ENCODE results near the gene CCDC92. TPM values are rescaled to one million over a fixed set of nuclear protein-coding genes. Genes with fewer than 3 reads are reported as not detected.

CCDC92 gene
- total and polyA plus RNA-seq, 2 donors (not counting 3 experiments of a cell fraction or from before 2014, with no cell fraction given), result 41.2 to 41.6 TPM

DNA sequence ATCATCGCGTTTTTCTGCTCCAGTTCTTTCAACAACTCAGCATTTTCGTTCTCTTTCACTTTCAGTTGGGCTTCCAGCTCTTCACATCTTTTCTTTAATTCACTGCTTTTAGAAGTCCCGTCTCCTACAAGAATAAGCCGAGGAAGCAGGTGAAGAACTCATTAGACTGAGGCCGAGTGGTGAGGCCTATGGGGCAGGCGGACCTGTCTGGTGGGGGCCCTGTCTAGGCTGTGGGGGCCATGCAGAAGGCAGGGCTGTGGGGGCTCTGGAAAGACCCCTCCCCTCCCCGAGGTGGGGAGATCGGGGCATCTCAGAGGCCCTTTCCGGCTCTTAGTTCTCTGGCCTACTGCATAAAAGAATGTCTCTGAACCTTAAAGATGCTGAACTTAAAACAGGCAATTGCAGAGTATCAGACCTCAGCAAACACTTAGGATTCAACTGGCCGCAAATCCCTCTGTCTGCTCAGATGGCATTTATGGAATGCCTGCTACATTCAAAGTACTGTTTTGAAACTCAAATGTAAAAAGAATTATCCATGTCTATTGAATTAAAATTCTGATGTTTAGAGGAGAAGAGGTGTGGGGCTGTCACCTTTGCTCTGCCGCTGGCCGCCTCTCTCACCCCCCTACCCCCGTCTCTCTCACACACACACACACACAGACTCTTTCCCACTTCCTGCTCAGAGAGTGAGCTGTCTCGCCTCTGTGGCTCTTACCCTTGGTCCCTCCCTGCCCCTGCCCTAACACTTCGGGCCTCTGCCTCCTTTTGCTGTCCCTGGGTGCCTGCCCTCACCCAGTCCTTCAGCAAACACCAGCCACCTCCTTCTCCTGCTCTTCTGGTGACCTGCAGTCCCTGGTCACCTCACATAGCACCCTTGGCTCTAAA lies 34.7 kb downstream of the CCDC92 start:
- H3K9ac ChIP-seq (replicated peaks; ENCODE audit: extremely low read depth, insufficient read depth, low read length), result no peak overlapping the region
- no peak overlapping the region for H2AFZ ChIP-seq (ENCODE audit: low read depth, low read length)
- TF ChIP-seq EZH2 (IDR thresholded peaks at IDR 0.05; ENCODE audit: borderline replicate concordance, low read depth, low read length, severe bottlenecking) (no peak), MYC (IDR thresholded peaks at IDR 0.05; ENCODE audit: low read depth, low read length) (no peak), POLR2AphosphoS5 (IDR thresholded peaks at IDR 0.05; ENCODE audit: insufficient read depth, low read depth, low read length) (no peak)
- no peaks in the 10 kb centered on the region for H4K20me1 ChIP-seq (replicated peaks; ENCODE audit: control insufficient read depth, extremely low read depth, insufficient read depth, low read length)
- H3K36me3 ChIP-seq (ENCODE audit: control insufficient read depth in 2 of 2, extremely low read depth in 1 of 2, insufficient read depth in 2 of 2, low read length in 2 of 2), result peaks cover 2 to 7% of the 10 kb centered on the region in 2 experiments
- H3K4me3 ChIP-seq (replicated peaks in 1 of 3; ENCODE audit: insufficient read depth in 1 of 3, low read depth in 1 of 3, low read length in 3 of 3), result no peak overlapping the region
- no peaks in the 10 kb centered on the region for H3K27me3 ChIP-seq (ENCODE audit: control insufficient read depth in 2 of 2, insufficient read depth in 2 of 2, low read length in 2 of 2)
- no peak overlapping the region for H3K27ac ChIP-seq (ENCODE audit: insufficient read depth, low read depth, low read length)
- no peaks in the 10 kb centered on the region for H3K9me3 ChIP-seq (replicated peaks; ENCODE audit: control insufficient read depth, insufficient read depth, low read length)
- ChIA-PET POLR2A (no interaction called here), CTCF (interaction anchor here (0.6 to 2.9 kb wide), 5 partner anchors 10 to 94 kb away, joined by 3 to 12 read pairs (median 5); no protein-coding TSS in a partner anchor)
- BruUV-seq (replicated peaks), result no TSS peak
- no peak overlapping the region for H3K4me2 ChIP-seq (ENCODE audit: insufficient read depth, low read length)
- peaks cover 8% of the 10 kb centered on the region for H3K4me1 ChIP-seq (ENCODE audit: control insufficient read depth, extremely low read depth, insufficient read depth, low read length)
- no peaks in the 10 kb centered on the region for H3K9me1 ChIP-seq (replicated peaks; ENCODE audit: control insufficient read depth, extremely low read depth, insufficient read depth, low read length)
- no peak for FAIRE-seq
- dilution Hi-C loops (cut with MboI; ENCODE audit: extremely low pct_ligation_motif_present, low sequenced_read_pairs), result no loop called here
- no peak for DNase-seq (ENCODE audit: low read depth, low spot score)
- intact Hi-C loops (cut with micrococcal nuclease), result no loop called here
- H3K79me2 ChIP-seq (ENCODE audit: control insufficient read depth, insufficient read depth, low read length), result no peaks in the 10 kb centered on the region

DNA sequence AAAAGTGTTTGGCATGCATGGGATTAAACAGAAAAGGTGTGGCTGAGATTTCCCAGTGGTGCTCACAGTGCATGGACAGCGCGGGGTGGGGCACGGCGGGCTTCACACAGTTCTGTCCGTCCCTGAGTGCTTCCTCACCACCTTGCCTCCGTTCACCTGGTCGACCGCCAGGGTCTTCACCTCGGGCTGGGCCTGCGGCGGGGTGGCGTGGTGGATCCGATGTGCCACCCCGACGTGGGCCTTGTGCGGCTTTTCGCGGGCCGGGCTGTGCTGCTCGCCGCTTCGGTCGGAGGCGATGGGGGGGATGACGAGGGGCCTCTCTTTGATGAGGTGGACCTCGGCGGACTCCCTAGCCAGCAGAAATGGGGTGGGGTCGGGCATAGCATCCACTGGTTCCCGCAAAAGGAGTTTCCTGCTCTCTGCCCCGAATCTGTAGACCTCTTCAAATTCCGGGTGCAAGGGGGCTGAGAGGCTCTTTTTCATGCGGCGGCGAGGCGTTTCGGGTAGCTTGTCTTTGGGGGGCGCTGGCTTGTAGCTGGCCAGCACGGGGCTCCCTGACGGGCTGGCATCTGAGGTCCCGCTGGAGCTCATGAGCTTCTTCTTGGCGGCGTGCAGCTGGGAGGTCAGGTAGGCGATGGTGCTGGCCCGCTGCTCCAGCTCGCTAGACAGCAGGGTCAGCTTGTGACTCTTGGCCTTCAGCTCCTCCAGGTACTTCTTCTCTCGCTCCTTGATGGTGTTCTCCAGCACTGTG lies 35.5 kb downstream of the CCDC92 start:
- H4K20me1 ChIP-seq (replicated peaks; ENCODE audit: control insufficient read depth, extremely low read depth, insufficient read depth, low read length), result no peaks in the 10 kb centered on the region
- BruUV-seq (replicated peaks), result no TSS peak
- no peaks in the 10 kb centered on the region for H3K9me1 ChIP-seq (replicated peaks; ENCODE audit: control insufficient read depth, extremely low read depth, insufficient read depth, low read length)
- H3K4me2 ChIP-seq (ENCODE audit: insufficient read depth, low read length), result no peak overlapping the region
- no peak overlapping the region for H3K27ac ChIP-seq (ENCODE audit: insufficient read depth, low read depth, low read length)
- no peaks in the 10 kb centered on the region for H3K79me2 ChIP-seq (ENCODE audit: control insufficient read depth, insufficient read depth, low read length)
- CTCF ChIA-PET, result interaction anchor here (2.9 kb wide), 1 partner anchor 32 kb away, joined by 12 read pairs; no protein-coding TSS in a partner anchor
- H3K9me3 ChIP-seq (replicated peaks; ENCODE audit: control insufficient read depth, insufficient read depth, low read length), result no peaks in the 10 kb centered on the region
- dilution Hi-C loops (cut with MboI; ENCODE audit: extremely low pct_ligation_motif_present, low sequenced_read_pairs), result no loop called here
- TF ChIP-seq GATA2 (IDR thresholded peaks at IDR 0.05; ENCODE audit: insufficient read depth, insufficient read length, low read depth, low read length), result no peak
- TF ChIP-seq, protein P1, sequence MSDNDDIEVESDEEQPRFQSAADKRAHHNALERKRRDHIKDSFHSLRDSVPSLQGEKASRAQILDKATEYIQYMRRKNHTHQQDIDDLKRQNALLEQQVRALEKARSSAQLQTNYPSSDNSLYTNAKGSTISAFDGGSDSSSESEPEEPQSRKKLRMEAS (IDR thresholded peaks at IDR 0.05; ENCODE audit: insufficient read depth, insufficient read length), result no peak
- peaks cover 5% of the 10 kb centered on the region for H3K4me1 ChIP-seq (ENCODE audit: control insufficient read depth, extremely low read depth, insufficient read depth, low read length)
- no peak overlapping the region for H2AFZ ChIP-seq (ENCODE audit: low read depth, low read length)
- no peak for DNase-seq (ENCODE audit: low read depth, low spot score)
- H3K36me3 ChIP-seq (ENCODE audit: control insufficient read depth in 2 of 2, extremely low read depth in 1 of 2, insufficient read depth in 2 of 2, low read length in 2 of 2), result peaks cover 2 to 7% of the 10 kb centered on the region in 2 experiments
- FAIRE-seq, result no peak
- no peak overlapping the region for H3K4me3 ChIP-seq (replicated peaks in 1 of 3; ENCODE audit: insufficient read depth in 1 of 3, low read depth in 1 of 3, low read length in 3 of 3)
- intact Hi-C loops (cut with micrococcal nuclease), result no loop called here
- H3K9ac ChIP-seq (replicated peaks; ENCODE audit: extremely low read depth, insufficient read depth, low read length), result no peak overlapping the region
- H3K27me3 ChIP-seq (ENCODE audit: control insufficient read depth in 2 of 2, insufficient read depth in 2 of 2, low read length in 2 of 2), result no peaks in the 10 kb centered on the region
- POLR2A ChIA-PET, result no interaction called here
